ENCODE results near the gene FAM229A. TPM values are rescaled to one million over a fixed set of nuclear protein-coding genes. Genes with fewer than 3 reads are reported as not detected.
A peak's percentile ranks its signal among the peaks of the same experiment; 100 is the strongest.

Gene FAM229A
- total and polyA plus RNA-seq, 9 of the 15 experiments (the other 6 are each of a cell fraction or from before 2014, with no cell fraction given): 0.04 to 21.6 (median 7.4) TPM

GRCh38 chr1:32400876-32401631 lies 38.8 kb upstream of the FAM229A start (continued):
- peak; percentile 48; the same call in 1 of the 2 replicates for TF ChIP-seq JUND (IDR thresholded peaks at IDR 0.05; ENCODE audit: borderline replicate concordance, low read depth, low read length)
- TF ChIP-seq JUND (tag; IDR thresholded peaks at IDR 0.05; ENCODE audit: borderline replicate concordance, low read depth, low read length): no peak; the same call in 2 of the 3 replicates
- no peak for TF ChIP-seq EZH2 (IDR thresholded peaks at IDR 0.05; ENCODE audit: borderline replicate concordance, low read depth, low read length)
- no peak for TF ChIP-seq SMAD2 (IDR thresholded peaks at IDR 0.05; ENCODE audit: low read depth, low read length)
- no peak for TF ChIP-seq GATAD2B (IDR thresholded peaks at IDR 0.05; ENCODE audit: borderline replicate concordance)
- TF ChIP-seq PYGO2 (tag; IDR thresholded peaks at IDR 0.05): no peak
- 0 out of 2 replicates have a peak, but pooled peaks have one; percentile 16 for TF ChIP-seq ZNF41 (CRISPR knock-in tag; conservative IDR thresholded peaks at IDR 0.05)
- no peak for TF ChIP-seq SETDB1 (IDR thresholded peaks at IDR 0.05; ENCODE audit: low read length)
- TF ChIP-seq ZNF311 (CRISPR knock-in tag; IDR thresholded peaks at IDR 0.05): no peak
- TF ChIP-seq RFX1 (IDR thresholded peaks at IDR 0.05): no peak
- no peak for TF ChIP-seq ARID2 (IDR thresholded peaks at IDR 0.05)
- TF ChIP-seq MAX (CRISPR knock-in tag; IDR thresholded peaks at IDR 0.05): no peak
- TF ChIP-seq HDAC2 (IDR thresholded peaks at IDR 0.05): no peak
- TF ChIP-seq ZFP1 (CRISPR knock-in tag; IDR thresholded peaks at IDR 0.05): no peak
- peak; percentile 84 for TF ChIP-seq STAG1 (CRISPR knock-in tag; IDR thresholded peaks at IDR 0.05; ENCODE audit: borderline replicate concordance)
- TF ChIP-seq CREBBP (IDR thresholded peaks at IDR 0.05; ENCODE audit: low read depth, low read length): no peak
- TF ChIP-seq ATF7 (IDR thresholded peaks at IDR 0.05): peak; percentile 37; the same call in 1 of the 2 replicates
- no peak for TF ChIP-seq RFX5 (IDR thresholded peaks at IDR 0.05; ENCODE audit: low read depth, low read length)
- no peak for TF ChIP-seq ZFP30 (CRISPR knock-in tag; IDR thresholded peaks at IDR 0.05; ENCODE audit: borderline replicate concordance)
- TF ChIP-seq HNRNPK (IDR thresholded peaks at IDR 0.05; ENCODE audit: low read depth, low read length, poor library complexity, severe bottlenecking): no peak
- no peak for TF ChIP-seq FOXK1 (CRISPR knock-in tag; IDR thresholded peaks at IDR 0.05; ENCODE audit: borderline replicate concordance)
- TF ChIP-seq FOXP4 (CRISPR knock-in tag; IDR thresholded peaks at IDR 0.05; ENCODE audit: borderline replicate concordance): no peak
- peak in 1 of 2 experiments; percentile 49; a peak in 2 of 4 replicates for TF ChIP-seq TBL1XR1 (IDR thresholded peaks at IDR 0.05; ENCODE audit: low read length in 2 of 2)
- 0 out of 2 replicates have a peak, but pooled peaks have one; percentile 4 for TF ChIP-seq CBFA2T2 (conservative IDR thresholded peaks at IDR 0.05)
- TF ChIP-seq XRCC4 (IDR thresholded peaks at IDR 0.05; ENCODE audit: extremely low read depth, insufficient read depth, insufficient read length): no peak
- no peak for TF ChIP-seq MAFG (tag; conservative IDR thresholded peaks at IDR 0.05)
- TF ChIP-seq RAD51 (IDR thresholded peaks at IDR 0.05; ENCODE audit: borderline replicate concordance, low read depth): no peak
- 0 out of 2 replicates have a peak, but pooled peaks have one; percentile 4 for TF ChIP-seq KLF16 (IDR thresholded peaks at IDR 0.05)

All from K562 (cell line).